ENCODE data around the gene ACHE.

ACHE gene

DNA sequence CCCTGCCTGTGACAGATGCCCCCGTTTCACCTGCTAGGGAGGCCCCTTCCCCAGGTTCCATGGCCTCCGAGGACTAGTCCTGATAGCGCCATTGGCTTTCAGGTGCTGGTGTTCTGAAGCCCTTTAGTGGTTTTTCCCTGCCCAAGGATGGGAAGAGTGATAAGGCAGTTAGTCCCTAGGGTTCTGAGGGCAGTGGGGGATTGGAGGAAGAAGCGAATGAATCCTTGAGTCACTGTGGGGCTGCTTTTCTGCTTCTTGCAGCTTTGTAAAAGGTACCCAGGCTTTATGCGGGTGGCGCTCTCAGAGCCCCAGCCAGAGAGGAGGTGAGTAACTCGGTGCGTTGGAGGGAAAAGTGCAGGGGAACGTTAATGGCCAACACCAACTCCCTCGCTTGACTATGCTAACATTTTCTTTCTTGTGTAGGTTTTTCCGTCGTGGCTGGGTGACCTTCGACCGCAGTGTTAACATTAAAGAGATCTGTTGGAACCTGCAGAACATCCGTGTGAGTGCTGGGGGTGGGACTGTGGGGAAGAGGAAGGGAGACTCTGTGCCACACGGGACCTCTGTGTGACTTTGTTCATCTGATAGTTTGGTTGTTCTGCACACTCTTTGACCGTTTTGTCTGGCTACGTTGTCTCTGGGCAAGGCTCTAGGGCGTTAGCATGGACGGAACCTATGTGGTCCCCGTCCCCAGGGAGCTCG, 10.1 kb downstream of the ACHE start:
- DNase-seq (ENCODE audit: low read depth in 2 of 3, low spot score in 1 of 3): no peak

DNA sequence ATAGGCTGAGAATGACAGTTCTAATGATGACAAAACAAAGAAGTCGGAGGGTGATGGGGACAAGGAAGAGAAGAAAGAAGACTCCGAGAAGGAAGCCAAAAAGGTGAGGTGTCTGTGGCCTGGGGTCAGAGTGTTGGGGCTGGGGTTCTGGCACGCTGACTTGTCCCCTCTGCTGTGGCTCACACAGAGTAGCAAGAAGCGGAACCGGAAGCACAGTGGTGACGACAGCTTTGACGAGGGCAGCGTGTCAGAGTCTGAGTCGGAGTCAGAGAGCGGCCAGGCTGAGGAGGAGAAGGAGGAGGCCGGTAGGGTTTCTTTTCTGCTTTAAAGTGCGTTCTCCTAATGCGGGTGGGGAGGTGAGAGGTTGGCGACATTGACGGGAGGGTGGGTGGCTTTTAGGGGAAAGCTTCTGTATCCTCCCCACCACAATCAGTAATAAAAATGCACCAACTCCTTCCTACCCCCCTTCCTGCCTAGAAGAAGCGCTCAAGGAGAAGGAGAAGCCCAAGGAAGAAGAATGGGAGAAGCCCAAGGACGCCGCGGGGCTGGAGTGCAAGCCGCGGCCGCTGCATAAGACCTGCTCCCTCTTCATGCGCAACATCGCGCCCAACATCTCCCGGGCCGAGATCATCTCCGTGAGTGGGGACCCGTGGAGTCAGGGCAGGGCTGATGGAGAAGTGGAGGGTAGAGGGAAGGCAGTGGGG, 10.8 kb downstream of the ACHE start:
- DNase-seq (ENCODE audit: low read depth in 2 of 3, low spot score in 1 of 3): no peak

DNA sequence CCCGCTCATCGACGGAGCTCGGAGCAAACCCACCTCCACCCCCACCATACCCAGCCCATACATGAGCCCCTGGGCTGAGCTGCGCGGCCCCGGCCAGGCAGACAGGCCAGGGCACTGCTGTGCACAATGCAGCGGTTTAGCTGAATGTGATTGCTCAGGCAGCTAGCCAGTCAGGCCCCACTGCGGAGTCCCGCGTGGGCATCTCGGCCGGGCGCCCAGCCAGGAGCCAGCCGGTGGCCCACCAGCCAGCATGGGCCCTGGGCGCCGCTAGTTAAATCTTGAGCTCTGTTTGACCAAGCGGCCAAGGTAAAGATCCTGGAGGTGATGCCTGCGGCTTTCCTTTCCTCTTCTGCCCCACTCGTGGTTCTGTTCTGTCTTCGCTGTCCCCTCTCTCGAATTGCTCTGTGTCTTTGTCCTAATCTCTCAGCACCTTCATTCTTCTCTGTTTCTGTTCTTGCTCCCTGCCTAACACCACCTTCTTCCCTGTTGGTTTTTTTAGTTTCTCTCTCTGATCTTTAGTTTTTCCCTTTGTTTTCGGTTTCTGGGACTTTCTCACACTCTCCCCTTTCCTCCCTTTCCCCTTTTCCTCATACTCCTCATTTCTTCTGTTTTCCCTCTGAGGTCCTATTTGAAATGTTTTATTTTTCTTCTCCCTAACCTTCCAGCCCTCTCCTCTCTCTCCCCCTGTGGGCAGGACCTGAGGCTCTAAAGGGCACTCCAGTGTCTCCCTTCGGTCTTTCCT, 12.7 kb downstream of the ACHE start:
- no peak for DNase-seq (ENCODE audit: low read depth in 2 of 3, low spot score in 1 of 3)

GRCh38 chr7:100882201-100882600, 13.5 kb downstream of the ACHE start:
- no peak for DNase-seq (ENCODE audit: low read depth in 2 of 3, low spot score in 1 of 3)

DNA sequence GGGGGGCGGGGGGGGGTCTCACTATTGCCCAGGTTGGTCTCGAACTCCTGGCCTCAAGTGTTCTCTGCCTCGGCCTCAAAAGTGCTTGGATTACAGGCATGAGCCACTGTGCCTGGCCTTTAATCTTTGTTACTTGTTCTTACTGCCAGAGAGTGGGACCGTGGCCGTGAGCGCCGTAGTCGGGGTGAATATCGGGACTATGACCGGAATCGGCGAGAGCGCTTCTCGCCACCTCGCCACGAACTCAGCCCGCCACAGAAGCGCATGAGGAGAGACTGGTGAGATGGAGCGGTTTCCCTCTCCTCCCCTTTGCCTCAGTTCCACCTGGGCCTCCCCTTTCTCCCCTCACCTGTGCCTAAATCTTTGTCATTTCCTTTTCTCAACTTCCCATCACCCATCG, 14.6 kb downstream of the ACHE start:
- no peak for DNase-seq (ENCODE audit: low read depth in 2 of 3, low spot score in 1 of 3)

GRCh38 chr7:100880645-100881044, 15.0 kb downstream of the ACHE start:
- DNase-seq (ENCODE audit: low read depth in 2 of 3, low spot score in 1 of 3): no peak

DNA sequence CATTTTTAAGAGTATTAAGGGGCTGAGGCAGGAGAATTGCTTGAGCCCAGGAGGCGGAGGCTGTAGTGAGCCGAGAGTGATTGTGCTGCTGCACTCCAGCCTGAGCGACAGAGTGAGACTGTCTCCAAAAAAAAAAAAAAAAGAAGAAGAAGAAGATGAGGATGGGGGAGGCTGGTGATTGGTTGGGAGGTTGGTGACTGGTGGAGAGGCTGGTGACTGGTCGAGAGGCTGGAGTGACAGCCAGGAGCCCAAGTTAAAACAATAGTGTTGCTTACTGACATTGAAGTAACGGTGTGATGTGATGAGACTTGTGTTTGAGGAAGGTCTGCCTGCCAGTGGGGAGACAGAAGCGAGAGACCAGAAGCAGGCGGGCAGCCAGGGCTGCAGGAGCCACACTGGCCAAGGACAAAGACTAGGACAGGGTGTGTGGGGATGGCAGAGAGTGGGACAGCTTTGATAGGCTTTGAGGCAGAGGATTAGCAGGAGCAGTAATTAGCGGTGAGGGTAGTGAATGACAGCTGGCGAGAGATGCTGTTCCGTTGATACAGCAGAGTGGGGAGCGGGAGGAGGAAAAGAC, 15.9 kb downstream of the ACHE start:
- DNase-seq (ENCODE audit: low read depth in 2 of 3, low spot score in 1 of 3): no peak

DNA sequence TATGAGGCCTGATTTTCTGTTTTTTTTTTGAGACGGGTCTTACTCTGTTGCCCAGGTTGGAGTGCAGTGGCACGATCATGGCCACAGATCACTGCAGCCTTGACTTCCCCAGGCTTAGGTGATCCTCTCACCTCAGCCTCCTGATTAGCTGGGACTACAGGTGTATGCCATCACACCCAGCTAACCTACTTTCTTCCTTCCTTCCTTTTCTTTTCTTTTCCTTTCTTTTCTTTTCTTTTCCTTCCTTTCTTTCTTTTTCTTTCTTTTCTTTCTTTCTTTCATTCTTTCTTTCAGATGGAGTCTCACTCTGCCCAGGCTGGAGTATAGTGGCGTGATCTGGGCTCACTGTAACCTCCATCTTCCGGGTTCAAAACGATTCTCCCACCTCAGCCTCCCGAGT, 17.0 kb downstream of the ACHE start:
- no peak for DNase-seq (ENCODE audit: low read depth in 2 of 3, low spot score in 1 of 3)

DNA sequence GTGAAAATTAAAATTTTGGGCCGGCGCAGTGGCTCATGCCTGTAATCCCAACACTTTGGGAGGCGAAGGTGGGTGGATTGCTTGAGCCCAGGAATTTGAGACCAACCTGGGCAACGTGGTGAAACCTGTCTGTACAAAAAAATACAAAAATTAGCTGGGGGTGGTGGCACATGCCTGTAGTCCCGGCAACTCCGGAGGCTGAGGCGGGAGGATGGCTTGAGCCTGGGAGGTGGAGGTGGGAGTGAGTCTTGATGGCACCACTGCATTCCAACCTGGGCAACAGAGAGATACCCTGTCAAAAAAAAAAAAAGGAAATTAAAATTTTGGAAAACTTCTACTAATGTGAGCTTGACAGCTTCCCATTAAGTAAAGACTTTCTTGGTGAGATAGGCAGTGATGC, 17.7 kb downstream of the ACHE start:
- no peak for DNase-seq (ENCODE audit: low read depth in 2 of 3, low spot score in 1 of 3)

GRCh38 chr7:100875356-100875751, 20.3 kb downstream of the ACHE start:
- DNase-seq (ENCODE audit: low read depth in 2 of 3, low spot score in 1 of 3): peak in 1 of 3 donors; percentile 45

- DNase-seq (ENCODE audit: low read depth in 2 of 3, low spot score in 1 of 3): peak; percentile 97 to 99 (median 97)
Observed at GRCh38 chr7:100874577-100875355, 20.9 kb downstream of the ACHE start, which contains the start of gene SRRT. TSS of gene SRRT (plus strand) at chr7:100875103. CDS start at chr7:100875591, 488 bp downstream.

GRCh38 chr7:100874300-100874576, 21.4 kb downstream of the ACHE start:
- no peak for DNase-seq (ENCODE audit: low read depth in 2 of 3, low spot score in 1 of 3)

DNA sequence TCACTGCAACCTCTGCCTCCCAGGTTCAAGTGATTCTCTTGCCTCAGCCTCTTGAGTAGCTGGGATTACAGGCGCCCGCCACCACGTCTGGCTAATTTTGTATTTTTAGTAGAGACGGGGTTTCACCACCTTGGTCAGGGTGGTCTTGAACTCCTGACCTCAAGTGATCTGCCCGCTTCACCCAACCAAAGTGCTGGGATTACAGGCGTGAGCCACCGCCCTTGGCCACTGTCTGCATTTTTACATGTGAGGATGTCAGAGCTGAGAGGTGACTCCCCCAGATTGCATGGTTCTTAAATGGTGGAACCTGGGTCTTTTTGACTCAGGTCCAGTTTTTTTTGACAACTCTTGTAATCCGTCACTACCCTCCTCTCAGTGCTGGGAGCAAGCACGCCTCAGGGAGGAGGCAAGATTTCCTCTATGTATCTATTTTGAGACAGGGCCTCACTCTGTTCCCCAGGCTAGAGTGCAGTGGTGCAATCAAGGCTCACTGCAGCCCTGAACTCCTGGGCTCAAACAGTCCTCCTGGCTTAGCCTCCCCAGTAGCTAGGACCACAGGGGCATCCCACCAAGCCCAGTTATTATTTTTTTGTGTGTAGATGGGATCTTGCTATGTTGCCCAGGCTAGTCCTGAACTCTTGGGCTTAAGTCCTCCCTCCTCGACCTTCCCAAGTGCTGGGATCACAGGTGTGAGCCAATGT, 21.9 kb downstream of the ACHE start:
- DNase-seq (ENCODE audit: low read depth in 2 of 3, low spot score in 1 of 3): no peak

DNA sequence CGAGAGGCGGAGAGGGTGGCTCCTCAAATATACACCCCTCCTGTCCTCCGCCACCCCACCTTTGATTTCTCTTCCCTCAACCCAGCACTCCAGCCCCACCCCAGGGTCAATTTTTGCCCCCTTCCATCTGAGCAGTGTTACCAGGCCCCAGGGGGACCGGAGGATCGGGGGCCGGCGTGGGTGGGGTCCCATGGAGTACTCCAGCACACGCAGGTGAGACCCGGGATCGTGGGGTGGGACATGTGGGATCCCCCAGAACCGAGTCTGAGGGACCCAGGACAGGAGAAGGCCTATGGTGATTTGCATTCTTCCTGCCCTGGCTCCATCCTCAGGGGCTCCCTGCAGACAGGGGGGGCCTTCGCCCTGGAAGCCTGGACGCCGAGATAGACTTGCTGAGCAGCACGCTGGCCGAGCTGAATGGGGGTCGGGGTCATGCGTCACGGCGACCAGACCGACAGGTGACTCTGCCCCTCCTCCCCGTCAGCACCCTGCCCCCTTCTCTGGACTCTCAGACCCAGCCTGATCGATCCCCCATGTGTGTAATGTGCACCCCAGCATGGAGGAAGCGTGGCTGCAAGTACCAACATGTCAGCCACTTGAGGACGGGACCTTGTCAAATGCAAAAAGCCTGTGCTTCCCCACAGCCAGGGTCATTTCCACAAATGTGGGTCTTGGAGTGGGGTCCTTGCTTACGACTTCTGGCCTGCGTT, 27.8 kb downstream of the ACHE start:
- no peak for DNase-seq (ENCODE audit: low read depth in 2 of 3, low spot score in 1 of 3)

GRCh38 chr7:100867040-100867775, 28.5 kb downstream of the ACHE start, which contains the start of gene TRIP6:
TSS of gene TRIP6 (plus strand) at chr7:100867387. CDS start at chr7:100867498, 111 bp downstream.
- peak; percentile 51 to 66 (median 60) for DNase-seq (ENCODE audit: low read depth in 2 of 3, low spot score in 1 of 3)

DNA sequence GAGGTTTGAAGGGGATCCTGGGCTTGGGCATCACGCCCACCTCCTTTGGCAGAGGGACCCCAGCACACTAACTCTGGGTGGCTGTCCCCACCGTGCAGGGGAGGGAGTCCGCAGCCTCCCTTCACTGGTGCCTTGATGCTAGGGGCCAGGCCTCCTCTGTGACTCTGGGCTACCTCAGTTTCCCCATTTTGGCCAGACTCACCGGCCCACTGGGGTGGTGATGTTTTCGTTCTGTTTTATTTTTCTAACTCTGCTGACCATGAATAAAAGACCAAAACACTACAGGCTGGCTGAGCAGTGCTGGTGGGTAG, 29.0 kb downstream of the ACHE start:
- no peak for DNase-seq (ENCODE audit: low read depth in 2 of 3, low spot score in 1 of 3)

- DNase-seq (ENCODE audit: low read depth in 2 of 3, low spot score in 1 of 3): no peak
Observed at GRCh38 chr7:100865938-100866728, 29.6 kb downstream of the ACHE start.

DNA sequence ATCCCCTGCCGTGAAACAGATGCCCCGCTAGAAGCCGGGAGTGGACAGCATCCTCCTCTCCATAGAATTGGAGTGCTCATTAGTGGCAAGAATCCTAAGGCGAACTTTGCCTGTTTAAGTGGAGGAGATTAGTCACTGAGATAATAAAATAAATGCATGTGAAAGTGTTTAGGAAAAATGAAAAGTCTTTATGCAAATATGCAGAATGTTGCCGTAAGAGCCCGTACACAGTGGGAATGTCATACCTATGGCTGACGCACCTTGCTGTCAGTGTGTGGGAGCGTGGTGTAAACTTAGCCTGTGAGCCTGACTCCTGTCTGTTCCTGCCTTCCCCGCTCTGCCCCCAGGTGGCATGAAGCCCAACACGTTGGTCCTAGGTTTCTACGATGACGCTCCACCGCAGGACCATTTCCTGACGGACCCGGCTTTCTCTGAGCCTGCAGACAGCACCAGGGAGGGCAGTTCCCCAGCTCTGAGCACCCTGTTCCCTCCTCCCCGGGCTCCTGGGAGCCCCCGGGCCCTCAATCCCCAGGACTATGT, 30.2 kb downstream of the ACHE start:
- DNase-seq (ENCODE audit: low read depth in 2 of 3, low spot score in 1 of 3): no peak

Data from stimulated activated CD4-positive, alpha-beta T cell treated with anti-CD3 and anti-CD28 coated beads, Interleukin-12 subunit alpha, Interleukin-12 subunit beta, amount 100 ng/mL, for 48 hours (primary cell).